ENCODE results near the gene NEDD4.

NEDD4 gene

GRCh38 chr15:55990998-55991397, 2.4 kb downstream of the NEDD4 start:
- DNase-seq (ENCODE audit: low read depth), result no peak
- H3K4me3 ChIP-seq (ENCODE audit: low read depth, low read length), result no peak overlapping the region
- no peak for TF ChIP-seq CTCF (IDR thresholded peaks at IDR 0.05; ENCODE audit: low read depth, low read length, missing control alignments)

- no peak for DNase-seq (ENCODE audit: low read depth)
- TF ChIP-seq CTCF (IDR thresholded peaks at IDR 0.05; ENCODE audit: low read depth, low read length, missing control alignments), result no peak
- H3K4me3 ChIP-seq (ENCODE audit: low read depth, low read length), result no peak overlapping the region
These were observed 2.9 kb downstream of the NEDD4 start for GRCh38 chr15:55990516-55990915.

GRCh38 chr15:55989383-55989782, 4.0 kb downstream of the NEDD4 start:
- no peak for DNase-seq (ENCODE audit: low read depth)
- no peak overlapping the region for H3K4me3 ChIP-seq (ENCODE audit: low read depth, low read length)
- no peak for TF ChIP-seq CTCF (IDR thresholded peaks at IDR 0.05; ENCODE audit: low read depth, low read length, missing control alignments)

GRCh38 chr15:55981582-55982249, 11.7 kb downstream of the NEDD4 start:
- TF ChIP-seq CTCF (IDR thresholded peaks at IDR 0.05; ENCODE audit: low read depth, low read length, missing control alignments), result no peak
- no peak for DNase-seq (ENCODE audit: low read depth)
- H3K4me3 ChIP-seq (ENCODE audit: low read depth, low read length), result no peak overlapping the region

- no peak for TF ChIP-seq CTCF (IDR thresholded peaks at IDR 0.05; ENCODE audit: low read depth, low read length, missing control alignments)
- H3K4me3 ChIP-seq (ENCODE audit: low read depth, low read length), result no peak overlapping the region
- no peak for DNase-seq (ENCODE audit: low read depth)
These were observed 12.9 kb downstream of the NEDD4 start for GRCh38 chr15:55980511-55980910.

- DNase-seq (ENCODE audit: low read depth), result no peak
- H3K4me3 ChIP-seq (ENCODE audit: low read depth, low read length), result no peak overlapping the region
- TF ChIP-seq CTCF (IDR thresholded peaks at IDR 0.05; ENCODE audit: low read depth, low read length, missing control alignments), result no peak
These were observed 16.2 kb downstream of the NEDD4 start for GRCh38 chr15:55977231-55977630.

GRCh38 chr15:55970286-55970685, 23.1 kb downstream of the NEDD4 start:
- no peak for DNase-seq (ENCODE audit: low read depth)
- no peak for TF ChIP-seq CTCF (IDR thresholded peaks at IDR 0.05; ENCODE audit: low read depth, low read length, missing control alignments)
- H3K4me3 ChIP-seq (ENCODE audit: low read depth, low read length), result no peak overlapping the region
